Testis (tissue), 3 donors: ENCODE results near the gene LAMA3. TPM values are rescaled to one million over a fixed set of nuclear protein-coding genes. Genes with fewer than 3 reads are reported as not detected.

Source experiments
- DNase-seq: peaks from one replicate; pipeline ENCODE4 v3.0.0-alpha.2; 2019
- H3K27ac ChIP-seq, 2 donors: fragments of 200-600 bp; sonication (generic); one replicate each; pipeline ENCODE4 v1.5.1; 2019
- H3K27me3 ChIP-seq: fragments of 200-600 bp; sonication (generic); one replicate; pipeline ENCODE4 v1.5.1; 2019
- H3K36me3 ChIP-seq: fragments of 200-600 bp; sonication (generic); one replicate; pipeline ENCODE4 v1.5.1; 2017; ENCODE audit warnings: low read depth; ENCODE audit errors: missing control alignments
- H3K4me1 ChIP-seq: fragments of 200-600 bp; sonication (generic); one replicate; pipeline ENCODE4 v1.5.1; 2019
- H3K4me3 ChIP-seq, 2 donors: fragments of 200-600 bp; sonication (generic); one replicate each; pipeline ENCODE4 v1.5.1; 2017 to 2019
- H3K9me3 ChIP-seq: fragments of 200-600 bp; sonication (generic); one replicate; pipeline ENCODE4 v1.5.1; 2017
- CTCF ChIP-seq, 3 experiments: fragments of 450-650 bp in 2 of 3; fragments of 200-600 bp in 1 of 3; sonication (generic) in 1 of 3; IDR thresholded peaks; one replicate each; pipeline ENCODE4 v1.5.1; 2016 to 2019; ENCODE audit warnings: antibody characterized with exemption in 3 of 3, mild to moderate bottlenecking in 2 of 3, moderate library complexity in 1 of 3
- POLR2A ChIP-seq: fragments of 450-650 bp; IDR thresholded peaks from one replicate; pipeline ENCODE4 v1.6.1; 2017; ENCODE audit warnings: antibody characterized with exemption, mild to moderate bottlenecking, moderate library complexity
- WGBS, 2 donors: methylation state at CpG; one replicate each; pipeline ENCODE4 v1.1.5; 2018; 5-methylcytosine and 5-hydroxymethylcytosine counted together
- intact Hi-C: fragments of 100-400 bp; cut with DNase I; formaldehyde crosslinking; loops from one replicate; pipeline ENCODE4 v1.15.1; 2023; ENCODE audit warnings: low total_unique reads
- polyA plus RNA-seq: library from polyadenylated mRNA; stranded (reverse); fragments of 350-450 nt; fragmentation: Illumina TruSeq; extraction: RNeasy Lipid Tissue Mini Kit (QIAGEN cat#74804); gene quantifications from one replicate; pipeline ENCODE4 v1.2.3, GENCODE V29; 2014; ENCODE audit warnings: low read depth, low replicate concordance; ENCODE audit not compliant: insufficient read depth
- total RNA-seq, 2 donors: library from RNA; depleted of rRNA; stranded (reverse); fragments of >200 nt; gene quantifications; one replicate each; pipeline ENCODE4 v1.2.3, GENCODE V29; 2016

Gene LAMA3
- total and polyA plus RNA-seq, 3 donors from 2014 or later = 11.9 to 22.1 (median 14.1) TPM

- H3K27ac ChIP-seq = no peak overlapping the region
- no peak for TF ChIP-seq CTCF (IDR thresholded peaks at IDR 0.05)
- TF ChIP-seq POLR2A = no peak
- no peaks in the 10 kb centered on the region for H3K4me1 ChIP-seq
- DNase-seq = no peak
- no peaks in the 10 kb centered on the region for H3K27me3 ChIP-seq
- intact Hi-C loops = no loop called here
- no peaks in the 10 kb centered on the region for H3K36me3 ChIP-seq
- WGBS, 2 donors = 50 to 70% methylated on average over 24 to 25 of the region's 34 CpGs
- H3K4me3 ChIP-seq = peak overlapping the region in 1 of 2 donors; percentile 6
- H3K9me3 ChIP-seq = no peaks in the 10 kb centered on the region
Measured at GRCh38 chr18:23756590-23757436, 67.6 kb downstream of the LAMA3 start.

GRCh38 chr18:23757437-23757733 is 68.1 kb downstream of the LAMA3 start:
- Histone ChIP-seq H3K9me3 (no peaks in the 10 kb centered on the region), H3K4me3 (peak overlapping the region in 1 of 2 donors; percentile 6), H3K27me3 (no peaks in the 10 kb centered on the region), H3K36me3 (no peaks in the 10 kb centered on the region), H3K27ac (no peak overlapping the region), H3K4me1 (no peaks in the 10 kb centered on the region)
- TF ChIP-seq CTCF (IDR thresholded peaks at IDR 0.05) (no peak), POLR2A (no peak)
- 29 to 45% methylated on average over 8 of the region's 8 CpGs for whole genome bisulfite sequencing, 2 donors
- intact Hi-C loops = no loop called here
- no peak for DNase-seq

GRCh38 chr18:23758281-23758680 is 69.0 kb downstream of the LAMA3 start:
- 82 to 91% methylated on average over 13 to 14 of the region's 14 CpGs for WGBS, 2 donors

DNA sequence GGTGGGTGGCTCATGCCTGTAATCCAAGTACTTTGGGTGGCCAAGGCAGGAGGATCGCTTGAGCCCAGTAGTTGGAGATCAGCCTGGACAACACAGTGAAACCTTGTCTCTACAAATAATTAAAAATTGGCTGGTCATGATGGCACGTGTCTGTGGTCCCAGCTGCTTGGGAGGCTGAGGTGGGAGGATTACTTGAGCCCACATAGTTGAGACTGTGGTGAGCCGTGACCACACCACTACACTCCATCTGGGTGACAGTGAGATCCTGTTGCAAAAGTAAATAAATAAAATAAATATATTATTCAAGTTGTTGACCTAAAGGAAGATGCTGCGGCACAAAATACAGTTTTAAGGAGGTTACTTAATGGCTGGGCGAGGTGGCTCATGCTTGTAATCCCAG is 72.7 kb downstream of the LAMA3 start:
- H3K4me1 ChIP-seq = no peaks in the 10 kb centered on the region
- H3K4me3 ChIP-seq = no peak overlapping the region
- TF ChIP-seq CTCF (IDR thresholded peaks at IDR 0.05) = no peak
- no peak for TF ChIP-seq POLR2A
- no peaks in the 10 kb centered on the region for H3K27me3 ChIP-seq
- WGBS, 2 donors = 85 to 91% methylated on average over 4 to 5 of the region's 5 CpGs
- DNase-seq = no peak
- no peaks in the 10 kb centered on the region for H3K9me3 ChIP-seq
- no peak overlapping the region for H3K27ac ChIP-seq
- H3K36me3 ChIP-seq = no peaks in the 10 kb centered on the region
- intact Hi-C loops = no loop called here

More at GRCh38 chr18:23758281-23758680, 69.0 kb downstream of the LAMA3 start:
- H3K9me3 ChIP-seq = no peaks in the 10 kb centered on the region
- no peaks in the 10 kb centered on the region for H3K36me3 ChIP-seq
- H3K27me3 ChIP-seq = no peaks in the 10 kb centered on the region
- H3K4me3 ChIP-seq = no peak overlapping the region
- H3K4me1 ChIP-seq = no peaks in the 10 kb centered on the region
- no peak for TF ChIP-seq POLR2A
- TF ChIP-seq CTCF (IDR thresholded peaks at IDR 0.05) = no peak
- no peak for DNase-seq
- no peak overlapping the region for H3K27ac ChIP-seq
- intact Hi-C loops = no loop called here

DNA sequence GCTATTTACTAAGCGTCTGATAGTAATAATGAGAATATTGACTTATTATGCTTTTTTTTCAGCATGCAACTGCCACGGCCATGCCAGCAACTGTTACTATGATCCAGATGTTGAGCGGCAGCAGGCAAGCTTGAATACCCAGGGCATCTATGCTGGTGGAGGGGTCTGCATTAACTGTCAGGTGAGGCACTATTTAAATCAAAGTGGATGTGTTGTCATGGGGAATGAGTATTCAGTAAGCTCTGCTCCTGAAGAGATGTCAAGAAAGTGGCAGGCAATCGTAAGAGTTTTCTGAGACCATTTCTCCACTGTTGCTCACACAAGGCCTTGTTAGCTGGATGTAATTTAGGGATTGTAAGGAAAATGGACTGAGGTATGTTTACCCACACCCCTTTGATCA is 74.1 kb downstream of the LAMA3 start:
- no peak for TF ChIP-seq CTCF (IDR thresholded peaks at IDR 0.05)
- no peak for TF ChIP-seq POLR2A
- WGBS, 2 donors = 94 to 96% methylated on average over 4 of the region's 4 CpGs
- intact Hi-C loops = no loop called here
- H3K9me3 ChIP-seq = no peaks in the 10 kb centered on the region
- no peak for DNase-seq
- no peaks in the 10 kb centered on the region for H3K27me3 ChIP-seq
- no peak overlapping the region for H3K4me3 ChIP-seq
- no peak overlapping the region for H3K27ac ChIP-seq
- no peaks in the 10 kb centered on the region for H3K4me1 ChIP-seq
- H3K36me3 ChIP-seq = no peaks in the 10 kb centered on the region
